ENCODE results near the gene WDR74. TPM values are rescaled to one million over a fixed set of nuclear protein-coding genes. Genes with fewer than 3 reads are reported as not detected.

Gene WDR74
- total and polyA plus RNA-seq, 2 of the 13 experiments (the other 11 are each of a cell fraction or from before 2014, with no cell fraction given), result 77.0 to 83.3 TPM

GRCh38 chr11:62805961-62806441, 33.4 kb downstream of the WDR74 start (continued):
- no peak for TF ChIP-seq ZNF589 (CRISPR knock-in tag; conservative IDR thresholded peaks at IDR 0.05)

- ATAC-seq, result peak; percentile 85
- Histone ChIP-seq H3K4me2 (ENCODE audit: low read depth, low read length) (peak within 1 kb of the TSS; percentile 90), H3K9me3 (ENCODE audit: low read length) (no peaks in the 10 kb centered on the region), H3K9ac (ENCODE audit: insufficient read depth, low read depth, low read length) (peak within 1 kb of the TSS; percentile 84), H4K20me1 (ENCODE audit: insufficient read depth, low read length) (no peaks in the 10 kb centered on the region; the same call in 1 of the 2 replicates), H3K79me2 (ENCODE audit: insufficient read depth, low read length) (peaks cover 18% of the 10 kb centered on the region), H3K27ac (ENCODE audit: extremely low read length, insufficient read depth, low read length) (peak within 1 kb of the TSS; percentile 58), H3K4me1 (ENCODE audit: insufficient read depth, low read length) (peaks cover 23% of the 10 kb centered on the region), H3K36me3 (replicated peaks in 1 of 2; ENCODE audit: control insufficient read depth in 1 of 2, insufficient read depth in 2 of 2, low read length in 2 of 2) (peaks cover 9 to 26% of the 10 kb centered on the region in 2 experiments; a peak in 4 of 5 replicates), H3K27me3 (ENCODE audit: control insufficient read depth in 1 of 2, insufficient read depth in 2 of 2, low read length in 2 of 2) (no peaks in the 10 kb centered on the region; a peak in 1 of 5 replicates), H2AFZ (ENCODE audit: low read length) (no peak within 1 kb of the TSS), H3K4me3 (replicated peaks in 1 of 3; ENCODE audit: insufficient read depth in 1 of 3, low read depth in 2 of 3, low read length in 3 of 3) (peak within 1 kb of the TSS; percentile 86 to 97 (median 92))
- POLR2A ChIA-PET, result interaction anchor here (0.7 to 5.7 kb wide), 22 partner anchors 8 to 99 kb away, joined by 3 to 53 read pairs (median 6); partner anchors contain the start of genes POLR2G, SLC3A2, STX5 and TAF6L
- CTCF ChIA-PET (ENCODE audit: low intra/inter-chr PET ratio, low total read pairs), result no interaction called here
- FAIRE-seq, result peak; percentile 54
- peak; percentile 85 for DNase-seq (ENCODE audit: low spot score)
- intact Hi-C loops (cut with micrococcal nuclease; ENCODE audit: unreplicated experiment), result loop anchor here (1.0 to 2.0 kb wide), 2 partner anchors 18 to 26 kb away; partner anchors contain the start of gene TMEM179B
- BruUV-seq (replicated peaks), result no TSS peak
- in situ Hi-C loops (cut with HindIII; ENCODE audit: extremely low pct_ligation_motif_present, low pct_unique_long_range_greater_than_20kb), result no loop called here
- WGBS (ENCODE audit: low lambda C conversion rate), result 15% methylated on average over 22 of the region's 77 CpGs
- TF ChIP-seq TEAD3 (CRISPR knock-in tag; optimal IDR thresholded peaks at IDR 0.05; ENCODE audit: borderline replicate concordance), result peak; percentile 57
- TF ChIP-seq MTA3 (CRISPR knock-in tag; IDR thresholded peaks at IDR 0.05), result no peak
- peak; percentile 95 for TF ChIP-seq AKAP8 (CRISPR knock-in tag; IDR thresholded peaks at IDR 0.05)
- TF ChIP-seq ZC3H13 (CRISPR knock-in tag; IDR thresholded peaks at IDR 0.05), result peak; percentile 89
- TF ChIP-seq ZKSCAN8 (CRISPR knock-in tag; IDR thresholded peaks at IDR 0.05; ENCODE audit: borderline replicate concordance), result peak; percentile 81; the same call in 1 of the 2 replicates
- TF ChIP-seq ERF (CRISPR knock-in tag; IDR thresholded peaks at IDR 0.05), result peak; percentile 96
- TF ChIP-seq ZNF782 (CRISPR knock-in tag; IDR thresholded peaks at IDR 0.05; ENCODE audit: borderline replicate concordance), result peak; percentile 87; the same call in 1 of the 2 replicates
- TF ChIP-seq, protein P1, sequence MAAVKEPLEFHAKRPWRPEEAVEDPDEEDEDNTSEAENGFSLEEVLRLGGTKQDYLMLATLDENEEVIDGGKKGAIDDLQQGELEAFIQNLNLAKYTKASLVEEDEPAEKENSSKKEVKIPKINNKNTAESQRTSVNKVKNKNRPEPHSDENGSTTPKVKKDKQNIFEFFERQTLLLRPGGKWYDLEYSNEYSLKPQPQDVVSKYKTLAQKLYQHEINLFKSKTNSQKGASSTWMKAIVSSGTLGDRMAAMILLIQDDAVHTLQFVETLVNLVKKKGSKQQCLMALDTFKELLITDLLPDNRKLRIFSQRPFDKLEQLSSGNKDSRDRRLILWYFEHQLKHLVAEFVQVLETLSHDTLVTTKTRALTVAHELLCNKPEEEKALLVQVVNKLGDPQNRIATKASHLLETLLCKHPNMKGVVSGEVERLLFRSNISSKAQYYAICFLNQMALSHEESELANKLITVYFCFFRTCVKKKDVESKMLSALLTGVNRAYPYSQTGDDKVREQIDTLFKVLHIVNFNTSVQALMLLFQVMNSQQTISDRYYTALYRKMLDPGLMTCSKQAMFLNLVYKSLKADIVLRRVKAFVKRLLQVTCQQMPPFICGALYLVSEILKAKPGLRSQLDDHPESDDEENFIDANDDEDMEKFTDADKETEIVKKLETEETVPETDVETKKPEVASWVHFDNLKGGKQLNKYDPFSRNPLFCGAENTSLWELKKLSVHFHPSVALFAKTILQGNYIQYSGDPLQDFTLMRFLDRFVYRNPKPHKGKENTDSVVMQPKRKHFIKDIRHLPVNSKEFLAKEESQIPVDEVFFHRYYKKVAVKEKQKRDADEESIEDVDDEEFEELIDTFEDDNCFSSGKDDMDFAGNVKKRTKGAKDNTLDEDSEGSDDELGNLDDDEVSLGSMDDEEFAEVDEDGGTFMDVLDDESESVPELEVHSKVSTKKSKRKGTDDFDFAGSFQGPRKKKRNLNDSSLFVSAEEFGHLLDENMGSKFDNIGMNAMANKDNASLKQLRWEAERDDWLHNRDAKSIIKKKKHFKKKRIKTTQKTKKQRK (IDR thresholded peaks at IDR 0.05; ENCODE audit: low read length), result no peak
- TF ChIP-seq, protein P2, sequence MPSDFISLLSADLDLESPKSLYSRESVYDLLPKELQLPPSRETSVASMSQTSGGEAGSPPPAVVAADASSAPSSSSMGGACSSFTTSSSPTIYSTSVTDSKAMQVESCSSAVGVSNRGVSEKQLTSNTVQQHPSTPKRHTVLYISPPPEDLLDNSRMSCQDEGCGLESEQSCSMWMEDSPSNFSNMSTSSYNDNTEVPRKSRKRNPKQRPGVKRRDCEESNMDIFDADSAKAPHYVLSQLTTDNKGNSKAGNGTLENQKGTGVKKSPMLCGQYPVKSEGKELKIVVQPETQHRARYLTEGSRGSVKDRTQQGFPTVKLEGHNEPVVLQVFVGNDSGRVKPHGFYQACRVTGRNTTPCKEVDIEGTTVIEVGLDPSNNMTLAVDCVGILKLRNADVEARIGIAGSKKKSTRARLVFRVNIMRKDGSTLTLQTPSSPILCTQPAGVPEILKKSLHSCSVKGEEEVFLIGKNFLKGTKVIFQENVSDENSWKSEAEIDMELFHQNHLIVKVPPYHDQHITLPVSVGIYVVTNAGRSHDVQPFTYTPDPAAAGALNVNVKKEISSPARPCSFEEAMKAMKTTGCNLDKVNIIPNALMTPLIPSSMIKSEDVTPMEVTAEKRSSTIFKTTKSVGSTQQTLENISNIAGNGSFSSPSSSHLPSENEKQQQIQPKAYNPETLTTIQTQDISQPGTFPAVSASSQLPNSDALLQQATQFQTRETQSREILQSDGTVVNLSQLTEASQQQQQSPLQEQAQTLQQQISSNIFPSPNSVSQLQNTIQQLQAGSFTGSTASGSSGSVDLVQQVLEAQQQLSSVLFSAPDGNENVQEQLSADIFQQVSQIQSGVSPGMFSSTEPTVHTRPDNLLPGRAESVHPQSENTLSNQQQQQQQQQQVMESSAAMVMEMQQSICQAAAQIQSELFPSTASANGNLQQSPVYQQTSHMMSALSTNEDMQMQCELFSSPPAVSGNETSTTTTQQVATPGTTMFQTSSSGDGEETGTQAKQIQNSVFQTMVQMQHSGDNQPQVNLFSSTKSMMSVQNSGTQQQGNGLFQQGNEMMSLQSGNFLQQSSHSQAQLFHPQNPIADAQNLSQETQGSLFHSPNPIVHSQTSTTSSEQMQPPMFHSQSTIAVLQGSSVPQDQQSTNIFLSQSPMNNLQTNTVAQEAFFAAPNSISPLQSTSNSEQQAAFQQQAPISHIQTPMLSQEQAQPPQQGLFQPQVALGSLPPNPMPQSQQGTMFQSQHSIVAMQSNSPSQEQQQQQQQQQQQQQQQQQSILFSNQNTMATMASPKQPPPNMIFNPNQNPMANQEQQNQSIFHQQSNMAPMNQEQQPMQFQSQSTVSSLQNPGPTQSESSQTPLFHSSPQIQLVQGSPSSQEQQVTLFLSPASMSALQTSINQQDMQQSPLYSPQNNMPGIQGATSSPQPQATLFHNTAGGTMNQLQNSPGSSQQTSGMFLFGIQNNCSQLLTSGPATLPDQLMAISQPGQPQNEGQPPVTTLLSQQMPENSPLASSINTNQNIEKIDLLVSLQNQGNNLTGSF (CRISPR knock-in tag; IDR thresholded peaks at IDR 0.05), result peak; percentile 93
- peak; percentile 86 for TF ChIP-seq ZNF205 (CRISPR knock-in tag; IDR thresholded peaks at IDR 0.05)
- TF ChIP-seq TBL1XR1 (IDR thresholded peaks at IDR 0.05; ENCODE audit: borderline replicate concordance, low read length, partially characterized antibody), result no peak
Observed at GRCh38 chr11:62805076-62805892, 34.1 kb downstream of the WDR74 start, which contains the start of gene NXF1. NXF1 (minus strand) TSS chr11:62805440; CDS start chr11:62805356, 84 bp downstream.

All from HepG2 (cell line).